ENCODE data around the gene ZC2HC1B.

The ZC2HC1B gene

DNA sequence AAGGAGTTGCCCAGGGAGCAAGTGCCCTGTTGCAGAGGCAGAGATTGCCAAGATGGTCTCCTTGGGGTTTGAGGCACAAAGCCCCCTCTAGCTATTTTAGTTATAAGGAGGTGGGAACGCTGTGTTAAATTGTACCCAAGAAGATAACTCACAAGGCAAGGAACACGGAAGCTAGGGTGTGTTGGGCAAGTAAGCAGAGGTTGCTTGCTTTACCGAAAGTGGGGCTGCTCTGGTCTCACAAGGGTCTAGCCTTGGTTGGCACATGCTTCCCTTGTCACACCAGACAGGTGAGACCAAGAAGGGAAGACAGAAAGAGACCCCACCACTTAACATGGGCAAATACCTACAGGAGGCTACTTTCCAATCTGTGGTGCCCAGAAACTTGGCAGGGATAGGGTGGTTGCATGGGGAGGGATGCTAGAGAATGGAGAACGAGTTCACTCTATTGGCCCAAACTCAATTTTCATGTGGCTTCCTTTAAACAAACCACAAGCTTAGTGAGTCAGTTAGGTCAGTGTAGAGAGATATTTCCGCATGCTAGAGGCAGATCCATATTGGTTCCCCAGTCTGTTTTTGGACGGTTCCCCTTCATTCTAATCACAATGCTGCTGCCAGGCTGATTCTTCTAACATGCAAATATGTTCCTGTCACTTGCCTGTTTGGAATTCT is 101.4 kb downstream of the ZC2HC1B start:
- no peak for DNase-seq

- DNase-seq: no peak
Measured at GRCh38 chr6:143966312-143966711, 102.0 kb downstream of the ZC2HC1B start.

- no peak for DNase-seq
Measured at GRCh38 chr6:143967706-143968376, 103.6 kb downstream of the ZC2HC1B start.

DNA sequence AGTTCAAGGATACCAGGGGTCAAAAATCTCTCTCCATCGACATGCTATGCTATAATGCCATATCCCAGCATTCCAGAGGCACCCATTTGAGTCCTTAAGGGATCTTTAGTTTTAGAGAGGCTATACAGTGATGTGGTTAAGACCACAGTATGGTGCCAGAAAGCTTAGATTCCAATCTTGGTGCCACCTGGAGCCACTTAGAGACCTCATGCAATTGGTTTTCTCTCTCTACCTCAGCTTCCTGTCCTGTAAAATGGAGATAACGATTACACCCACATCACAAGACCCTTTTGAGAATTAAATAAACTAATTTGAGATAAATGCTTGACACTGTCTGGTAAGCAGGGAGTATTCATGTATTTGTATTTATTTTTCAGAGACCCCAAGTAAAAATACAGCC is 104.8 kb downstream of the ZC2HC1B start:
- no peak for DNase-seq

DNA sequence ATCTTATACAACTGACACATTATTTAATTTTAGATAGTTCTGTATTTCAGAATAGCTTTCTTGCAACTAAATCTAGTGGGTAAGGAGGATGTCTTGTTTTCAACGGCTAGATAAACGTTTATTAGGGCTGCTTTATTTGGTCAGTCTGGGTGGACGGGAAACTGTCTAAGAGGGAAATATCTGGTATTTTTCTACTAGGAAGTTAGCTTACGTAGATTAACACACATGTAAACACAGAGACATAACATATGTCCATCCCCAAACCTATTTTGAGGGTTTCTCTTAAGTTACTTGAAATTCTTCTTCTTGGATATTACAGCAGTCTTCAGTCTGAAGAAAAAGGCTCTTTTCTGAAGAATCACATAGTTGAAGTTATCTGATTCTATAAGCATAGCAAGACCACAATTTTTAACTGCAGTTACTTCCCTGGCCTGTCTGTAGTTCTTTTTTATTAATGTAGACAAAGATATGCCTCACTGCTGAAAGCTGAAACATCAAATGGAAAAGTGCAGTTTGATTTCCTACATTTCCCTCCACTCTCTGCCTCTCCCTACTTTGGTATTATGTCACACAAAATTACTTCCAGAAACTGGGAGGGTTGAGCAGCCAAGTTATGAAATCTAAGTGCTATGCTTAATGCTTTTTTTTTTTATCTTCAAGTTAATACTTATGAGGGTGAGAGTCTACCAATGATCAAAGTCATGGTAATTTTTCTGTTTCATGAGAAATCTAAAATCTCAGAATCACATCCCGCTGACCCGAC is 106.4 kb downstream of the ZC2HC1B start:
- DNase-seq: no peak

- DNase-seq: no peak
Measured at GRCh38 chr6:143971482-143972205, 107.4 kb downstream of the ZC2HC1B start.

DNA sequence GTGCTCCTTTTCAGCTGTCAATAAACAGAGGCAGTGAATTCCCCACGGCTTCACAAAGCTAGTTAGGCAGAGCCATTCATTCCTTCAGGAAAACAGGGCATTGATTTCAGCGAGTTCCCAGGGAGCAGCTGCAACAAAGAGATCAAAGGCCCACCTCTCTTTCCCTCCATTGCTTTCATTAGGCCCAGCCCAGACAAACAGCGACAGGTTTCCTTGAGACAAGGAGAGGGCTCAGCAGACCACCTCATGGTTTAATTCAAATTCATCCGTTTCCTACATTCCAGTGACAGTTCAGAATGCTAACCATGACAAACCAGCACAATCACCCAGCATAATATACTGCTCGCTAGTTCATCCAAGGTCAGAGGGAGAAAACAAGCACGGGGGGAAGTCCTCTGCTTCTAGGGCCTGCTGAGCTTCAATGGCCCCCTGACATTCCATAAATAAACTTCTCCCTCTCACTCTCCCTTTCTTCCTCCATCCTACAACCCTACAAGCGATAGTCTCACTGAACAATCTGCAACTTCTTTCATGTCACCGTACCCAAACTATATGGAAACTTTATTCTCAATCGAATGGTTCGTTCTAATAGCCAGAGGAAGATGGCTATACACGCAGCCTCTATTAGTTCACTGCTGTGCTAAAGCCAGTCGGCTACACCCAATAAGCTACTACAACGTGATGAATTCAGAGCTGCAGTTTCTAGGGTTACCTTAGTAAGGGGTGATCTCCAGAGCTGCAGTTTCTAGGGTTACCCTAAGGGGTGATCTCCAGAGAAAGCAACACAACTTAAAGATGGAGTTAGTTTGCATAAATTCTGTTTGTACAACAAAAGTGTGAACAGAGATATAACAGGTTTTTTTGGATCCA is 109.1 kb downstream of the ZC2HC1B start:
- no peak for DNase-seq

- no peak for DNase-seq
Measured at GRCh38 chr6:143974089-143974488, 109.8 kb downstream of the ZC2HC1B start.

DNA sequence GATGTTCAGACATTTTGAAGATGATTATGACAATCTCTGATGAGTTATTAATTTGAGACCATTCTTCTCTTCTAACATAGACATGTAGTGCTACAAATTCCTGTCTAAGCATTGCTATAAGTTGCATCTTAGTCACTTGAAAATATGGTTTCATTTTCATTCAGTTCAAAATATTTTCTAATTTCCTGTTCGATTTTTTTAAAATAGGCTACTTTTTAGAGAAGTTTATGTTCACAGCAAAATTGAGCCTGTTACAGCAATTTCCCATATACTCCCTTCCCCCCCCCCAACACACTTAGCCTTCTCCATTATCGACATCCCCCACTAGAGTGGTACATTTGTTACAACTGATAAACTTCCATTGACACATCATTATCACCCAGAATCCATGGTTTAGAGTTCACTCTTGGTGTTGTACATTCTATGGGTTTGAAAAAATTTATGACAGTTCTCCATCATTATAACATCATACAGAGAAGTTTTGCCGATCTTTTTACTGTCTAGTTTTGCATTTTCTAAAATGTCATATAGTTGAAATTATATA is 112.6 kb downstream of the ZC2HC1B start:
- DNase-seq: no peak

DNA sequence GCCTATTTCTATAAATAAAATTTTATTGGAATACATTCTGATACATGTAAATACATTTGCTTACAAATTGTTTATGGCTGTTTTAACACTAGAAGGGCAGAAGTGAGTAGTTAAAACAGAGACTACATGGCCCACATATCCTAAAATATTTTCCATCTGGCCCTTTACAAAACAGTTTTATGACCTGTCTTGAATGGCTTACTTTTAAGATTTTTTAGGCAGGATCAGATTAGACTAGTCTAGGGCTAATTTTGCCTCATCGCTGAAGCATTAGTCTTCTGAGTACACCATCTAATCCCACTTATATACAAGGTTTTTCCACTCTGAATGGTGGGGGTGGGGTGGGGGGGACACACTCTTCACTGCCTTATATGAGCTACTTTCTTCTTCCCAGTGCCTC is 116.6 kb downstream of the ZC2HC1B start:
- DNase-seq: no peak

GRCh38 chr6:143982968-143983367 is 118.7 kb downstream of the ZC2HC1B start:
- DNase-seq: no peak

GRCh38 chr6:143984666-143985065 is 120.4 kb downstream of the ZC2HC1B start:
- DNase-seq: no peak

GRCh38 chr6:143986463-143987065 is 122.3 kb downstream of the ZC2HC1B start:
- no peak for DNase-seq

Measured in NCI-H748 treated with DMSO at 0.1 percent for 48 hours (cell line).